NB4 (cell line): ENCODE data around the gene FSD2.

Experiments
- DNase-seq: peaks from one replicate; pipeline ENCODE4 v3.0.0; 2010; ENCODE audit warnings: low read depth
- H3K4me3 ChIP-seq: one replicate; pipeline ENCODE4 v1.5.1; 2011; ENCODE audit warnings: mild to moderate bottlenecking, low read depth, low read length, moderate library complexity
- CTCF ChIP-seq: IDR thresholded peaks from one replicate; pipeline ENCODE4 v1.5.1; 2012; ENCODE audit warnings: low read depth, low read length
- MYC ChIP-seq: IDR thresholded peaks from 2 replicates; pipeline ENCODE4 v1.6.1; 2011; ENCODE audit warnings: low read depth, low read length
- POLR2A ChIP-seq: IDR thresholded peaks from 2 replicates; pipeline ENCODE4 v1.6.1; 2011; ENCODE audit warnings: mild to moderate bottlenecking; ENCODE audit not compliant: insufficient read length; ENCODE audit errors: extremely low read depth
- TF ChIP-seq, protein P1 (sequence below): IDR thresholded peaks from 2 replicates; pipeline ENCODE4 v1.6.1; 2011; ENCODE audit warnings: low read depth, low read length

FSD2 gene

DNA sequence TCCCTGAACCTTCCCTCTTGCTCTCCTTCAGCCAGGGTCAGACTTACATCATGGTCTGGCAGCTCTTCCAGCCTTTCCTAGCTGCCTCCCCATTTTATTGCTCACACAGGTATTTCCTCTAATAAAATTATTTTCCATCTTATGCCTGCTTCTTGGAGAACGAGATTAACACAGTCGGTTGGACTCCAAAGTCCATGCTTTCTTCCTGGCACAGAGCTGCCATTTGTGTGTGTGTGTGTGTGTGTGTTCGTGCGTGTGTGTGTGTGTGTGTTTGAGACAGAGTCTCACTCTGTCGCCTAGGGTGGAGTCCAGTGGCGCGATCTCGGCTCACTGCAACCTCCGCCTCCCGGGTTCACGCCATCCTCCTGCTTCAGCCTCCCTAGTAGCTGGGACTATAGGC, 15.5 kb downstream of the FSD2 start:
- no peak for DNase-seq
- no peak overlapping the region for H3K4me3 ChIP-seq
- TF ChIP-seq, protein P1, sequence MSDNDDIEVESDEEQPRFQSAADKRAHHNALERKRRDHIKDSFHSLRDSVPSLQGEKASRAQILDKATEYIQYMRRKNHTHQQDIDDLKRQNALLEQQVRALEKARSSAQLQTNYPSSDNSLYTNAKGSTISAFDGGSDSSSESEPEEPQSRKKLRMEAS = no peak

DNA sequence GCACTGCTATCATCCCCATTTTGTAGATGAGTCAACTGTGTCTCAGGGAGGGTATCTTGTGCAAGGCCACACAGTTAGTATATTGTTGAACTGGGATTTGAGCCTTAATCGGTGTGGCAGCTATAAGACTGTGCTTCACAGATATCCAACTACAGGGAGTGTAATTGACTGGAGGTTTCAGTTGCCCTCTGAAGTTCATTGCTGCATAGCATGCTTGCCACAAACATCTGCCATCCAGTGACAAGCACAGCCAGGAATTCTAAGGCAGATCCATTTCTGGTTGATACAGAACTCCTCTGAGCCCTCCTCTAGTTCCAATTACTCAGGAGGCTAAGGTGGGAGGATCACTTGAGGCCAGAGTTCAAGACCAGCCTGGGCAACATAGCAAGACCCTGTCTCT, 16.4 kb downstream of the FSD2 start:
- DNase-seq = no peak
- no peak for TF ChIP-seq MYC
- TF ChIP-seq, protein P1 = no peak
- no peak for TF ChIP-seq POLR2A
- no peak for TF ChIP-seq CTCF
- no peak overlapping the region for H3K4me3 ChIP-seq

DNA sequence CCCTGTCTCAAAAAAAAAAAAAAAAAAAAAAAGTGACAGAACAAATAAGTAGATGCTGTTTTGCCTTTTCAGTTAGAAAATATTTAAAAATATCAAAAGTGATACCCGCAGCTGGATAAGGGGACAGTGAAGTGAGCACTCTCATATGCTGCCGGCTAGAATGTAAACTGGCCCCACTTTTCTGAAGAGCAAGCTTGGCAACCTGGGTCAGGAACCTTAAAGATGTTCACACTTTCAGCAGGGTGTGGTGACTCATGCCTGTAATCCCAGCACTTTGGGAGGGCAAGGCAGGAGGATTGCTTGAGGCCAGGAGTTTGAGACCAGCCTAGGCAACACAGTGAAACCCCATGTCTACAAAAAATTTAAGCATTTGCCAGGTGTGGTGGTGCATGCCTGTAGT, 17.4 kb downstream of the FSD2 start:
- no peak overlapping the region for H3K4me3 ChIP-seq
- TF ChIP-seq POLR2A (no peak), MYC (no peak), CTCF (no peak)
- TF ChIP-seq, protein P1 = no peak
- no peak for DNase-seq

- no peak for DNase-seq
- TF ChIP-seq POLR2A (no peak), CTCF (no peak), MYC (no peak)
- TF ChIP-seq, protein P1 = no peak
- H3K4me3 ChIP-seq = no peak overlapping the region
Observed at GRCh38 chr15:82781349-82781748, 24.5 kb downstream of the FSD2 start.

- DNase-seq = no peak
- no peak overlapping the region for H3K4me3 ChIP-seq
- no peak for TF ChIP-seq CTCF
- TF ChIP-seq POLR2A = no peak
- TF ChIP-seq, protein P1 = no peak
- TF ChIP-seq MYC = no peak
Observed at GRCh38 chr15:82778755-82779154, 27.1 kb downstream of the FSD2 start.

DNA sequence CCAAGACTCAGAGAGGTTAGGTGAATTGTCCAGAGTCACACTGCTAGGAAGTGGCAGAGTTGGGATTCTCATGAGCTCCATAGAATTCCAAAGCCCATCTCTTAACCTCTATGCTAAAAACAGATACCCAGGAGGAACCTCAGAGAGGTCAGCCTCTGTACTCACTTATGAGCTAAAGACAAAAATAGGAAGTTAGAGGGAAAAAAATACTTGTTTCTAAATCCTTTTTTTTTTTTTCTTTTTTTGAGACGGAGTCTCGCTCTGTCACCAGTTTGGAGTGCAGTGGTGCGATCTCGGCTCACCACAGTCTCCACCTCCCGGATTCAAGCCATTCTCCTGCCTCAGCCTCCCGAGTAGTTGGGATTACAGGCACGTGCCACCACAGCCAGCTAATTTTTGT, 31.4 kb downstream of the FSD2 start:
- H3K4me3 ChIP-seq = no peak overlapping the region
- no peak for DNase-seq
- TF ChIP-seq CTCF = no peak
- TF ChIP-seq POLR2A = no peak
- TF ChIP-seq, protein P1 = no peak
- no peak for TF ChIP-seq MYC
